OCI-LY3 (cell line): Measurements from ENCODE around the gene UBE2N.

Experiments used
- CTCF ChIP-seq: fragments of 200-600, 300-600 bp; sonication (generic); IDR thresholded peaks from 2 replicates; pipeline ENCODE4 v1.5.1; 2014; ENCODE audit warnings: antibody characterized with exemption, low read length, low read depth
- EZH2phosphoT487 ChIP-seq: fragments of 200-600 bp; shearing (Covaris generic); IDR thresholded peaks from 2 replicates; pipeline ENCODE4 v1.6.1; 2018; ENCODE audit warnings: antibody characterized with exemption, mixed run types, low read depth

- no peak for TF ChIP-seq CTCF
- no peak for TF ChIP-seq EZH2phosphoT487
Observed at GRCh38 chr12:93465841-93466240, 24.1 kb upstream of the UBE2N start.
